ENCODE measurements around the gene DNAJC5.

The DNAJC5 gene

GRCh38 chr20:63980806-63981728 lies 86.1 kb downstream of the DNAJC5 start, which contains the start of gene PRPF6:
Gene PRPF6 (plus strand): TSS chr20:63981132. CDS start chr20:63981246, 114 bp downstream.
- peak; percentile 98 for DNase-seq (ENCODE audit: low spot score)

- DNase-seq (ENCODE audit: low spot score) = peak; percentile 12
Observed at GRCh38 chr20:63982937-63983336, 88.0 kb downstream of the DNAJC5 start.

Measured in D341Med (cell line).